IPS-NIHi7 (cell line): ENCODE data around the gene ITPKB.
"Not testable (repeated sequence)": the region's sequence is repeated elsewhere in the genome, so short reads cannot be mapped to it uniquely, and the experiment has no call there.

Experiments used
- DNase-seq: peaks from one replicate; pipeline ENCODE4 v3.0.0; 2012; ENCODE audit warnings: mixed read lengths; ENCODE audit errors: extremely low spot score

The ITPKB gene

GRCh38 chr1:226738995-226739695 lies at the start of gene ITPKB:
ITPKB (minus strand) TSS chr1:226739282; CDS start chr1:226737458, 1,824 bp downstream.
- DNase-seq = peak; percentile 22

DNA sequence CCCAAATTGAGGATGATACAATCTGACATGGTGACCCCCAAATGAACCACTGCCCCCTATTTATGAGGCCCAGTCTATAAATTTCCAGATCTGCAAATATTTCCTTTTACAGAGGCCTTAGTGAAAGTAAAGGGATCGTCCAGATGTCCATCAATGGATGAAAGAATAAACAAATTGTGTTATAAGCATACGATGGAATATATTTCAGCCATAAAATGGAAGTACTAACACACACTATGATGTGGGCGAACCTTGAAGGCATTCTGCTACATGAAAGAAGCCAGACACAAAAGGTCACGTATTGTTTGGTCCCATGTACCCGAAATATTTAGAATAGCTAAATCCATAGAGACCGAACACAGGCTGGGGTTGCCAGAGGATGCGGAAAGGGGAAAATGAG lies 48.6 kb upstream of the ITPKB start:
- DNase-seq = no peak

DNA sequence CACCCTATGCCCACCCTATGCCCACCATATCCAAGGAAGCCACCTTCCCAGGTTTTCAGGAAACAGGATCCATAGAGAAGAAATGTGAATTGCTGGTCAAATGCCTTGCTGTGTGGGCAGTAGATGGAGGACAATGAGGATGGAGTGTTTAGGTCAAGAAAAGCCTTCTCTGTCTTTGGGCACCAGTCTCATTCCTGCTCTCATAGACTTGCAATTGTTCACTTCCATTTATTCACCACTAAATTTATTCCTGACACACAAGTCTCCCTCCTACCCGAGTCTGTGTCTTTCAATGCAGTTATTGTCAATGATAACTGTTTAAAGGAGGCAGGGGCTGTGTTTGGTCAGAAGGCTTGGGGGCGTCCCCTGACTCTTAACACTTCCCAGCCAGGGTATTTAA lies 48.0 kb upstream of the ITPKB start:
- DNase-seq = no peak

DNA sequence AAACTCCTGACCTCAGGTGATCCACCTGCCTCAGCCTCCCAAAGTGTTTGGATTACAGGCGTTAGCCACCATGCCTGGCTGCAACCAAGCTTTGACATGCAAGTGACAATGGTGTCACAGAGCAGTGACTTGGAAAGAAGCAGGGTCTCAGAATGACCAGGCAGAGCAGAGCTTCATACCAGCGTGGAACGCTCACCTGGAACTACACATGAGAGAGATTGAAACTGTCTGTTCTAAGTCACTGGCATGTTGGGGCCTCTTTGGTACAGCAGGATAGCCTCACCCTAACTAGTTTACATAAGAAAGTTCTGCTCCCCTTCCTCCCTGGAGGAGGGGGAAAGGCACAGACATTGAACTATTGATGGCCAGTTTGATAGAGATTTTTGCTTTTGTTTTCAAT lies 47.5 kb upstream of the ITPKB start:
- no peak for DNase-seq

DNA sequence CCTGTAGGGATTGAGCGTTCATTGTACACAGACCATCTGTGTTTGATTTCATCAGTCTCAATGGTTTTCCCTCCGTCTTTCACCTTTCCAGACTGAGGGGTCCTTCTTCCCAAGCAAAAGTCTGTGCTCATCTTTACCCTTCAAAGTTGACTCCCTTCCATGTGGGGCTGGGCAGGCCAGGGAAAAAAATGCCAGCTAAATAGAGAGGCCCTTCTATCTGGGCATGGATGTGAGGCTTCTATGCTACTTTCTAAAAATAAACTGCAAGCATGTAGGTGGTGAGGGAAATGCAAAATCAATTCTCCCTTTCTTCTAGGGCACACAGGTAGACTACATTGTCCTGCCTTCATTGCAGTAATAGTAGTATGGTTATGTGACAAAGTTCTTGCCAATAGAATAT lies 46.7 kb upstream of the ITPKB start:
- no peak for DNase-seq

DNA sequence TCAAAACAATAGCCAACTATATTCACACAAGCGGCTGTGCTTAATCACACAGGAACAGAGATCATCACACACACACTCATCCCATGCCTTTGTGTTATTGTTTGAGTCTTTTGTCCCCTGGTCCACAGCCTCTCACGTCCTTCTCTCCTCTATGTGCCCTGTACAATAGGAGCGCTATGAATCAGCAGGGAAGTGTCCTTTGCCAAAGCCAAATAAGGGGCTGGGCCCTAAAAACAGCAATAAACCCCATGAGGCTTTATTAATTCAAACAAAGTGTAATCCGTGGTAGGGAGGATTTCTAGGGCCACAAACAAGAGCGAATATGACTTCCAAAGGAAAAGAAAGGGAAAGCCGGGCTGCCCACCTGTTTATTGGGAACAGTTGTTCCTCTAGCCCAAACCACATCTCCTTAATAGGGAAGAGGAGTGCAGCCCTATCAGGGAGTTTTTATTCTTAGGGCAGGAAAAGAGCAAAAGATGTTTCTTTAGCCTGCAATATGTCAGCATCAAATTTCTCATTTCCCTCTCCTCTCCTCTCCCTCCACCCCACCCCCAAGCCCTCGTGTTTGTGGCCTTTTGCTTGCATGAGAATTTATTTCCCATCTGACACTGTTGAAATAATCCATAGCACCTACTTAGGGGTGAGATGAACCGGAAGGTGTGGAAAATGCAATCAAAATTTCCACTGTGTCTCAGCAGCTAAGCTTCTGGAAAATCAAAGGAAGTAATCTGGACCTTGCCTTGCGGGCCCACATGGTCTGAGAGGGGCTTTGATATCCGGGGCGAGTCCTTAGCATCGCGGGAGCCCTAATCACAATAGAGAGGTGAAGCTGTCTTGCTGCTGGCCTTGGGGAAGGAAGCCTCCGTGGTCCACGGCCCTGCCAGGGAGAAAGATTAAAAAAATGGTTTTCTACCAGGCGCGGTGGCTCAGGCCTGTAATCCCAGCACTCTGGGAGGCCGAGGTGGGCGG lies 45.3 kb upstream of the ITPKB start:
- no peak for DNase-seq

DNA sequence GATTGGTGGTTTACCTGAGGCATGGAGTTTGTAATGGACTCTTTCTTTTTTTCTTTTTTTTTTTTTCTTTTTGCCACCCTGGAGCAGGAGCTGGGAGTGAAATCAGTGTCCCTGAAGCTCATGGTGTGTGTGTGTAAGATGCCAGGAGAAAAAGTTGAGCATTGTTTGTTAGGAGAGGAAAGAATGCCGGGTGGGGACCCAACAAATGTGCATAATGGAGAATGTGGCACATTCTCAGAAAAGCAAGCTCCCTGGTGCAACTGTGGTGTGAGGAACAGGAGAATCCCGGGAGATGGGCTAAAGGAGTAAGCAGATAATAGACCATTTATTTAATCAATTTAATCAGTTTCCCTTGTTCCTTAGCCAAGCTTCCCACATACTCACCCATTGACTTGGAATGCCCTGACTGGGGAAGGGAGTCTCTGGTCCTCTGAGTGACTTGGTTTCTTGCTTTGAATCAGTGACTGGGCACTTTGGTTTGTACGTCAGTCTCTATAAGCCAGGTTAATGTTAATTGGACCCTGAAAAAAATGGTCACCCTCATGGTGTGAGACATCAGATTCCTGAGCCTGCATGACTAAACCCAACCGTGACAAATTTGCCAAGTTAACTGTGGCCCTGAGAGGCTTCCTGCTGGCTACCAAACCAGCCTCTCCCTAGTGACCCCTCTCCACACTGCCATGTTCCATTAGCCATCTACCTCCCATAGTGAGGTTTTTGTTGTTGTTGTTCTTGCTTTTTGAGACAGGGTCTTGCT lies 43.9 kb upstream of the ITPKB start:
- no peak for DNase-seq

GRCh38 chr1:226781937-226782609 lies 43.0 kb upstream of the ITPKB start:
- DNase-seq = no peak

- no peak for DNase-seq
Measured at GRCh38 chr1:226779561-226779960, 40.5 kb upstream of the ITPKB start.

DNA sequence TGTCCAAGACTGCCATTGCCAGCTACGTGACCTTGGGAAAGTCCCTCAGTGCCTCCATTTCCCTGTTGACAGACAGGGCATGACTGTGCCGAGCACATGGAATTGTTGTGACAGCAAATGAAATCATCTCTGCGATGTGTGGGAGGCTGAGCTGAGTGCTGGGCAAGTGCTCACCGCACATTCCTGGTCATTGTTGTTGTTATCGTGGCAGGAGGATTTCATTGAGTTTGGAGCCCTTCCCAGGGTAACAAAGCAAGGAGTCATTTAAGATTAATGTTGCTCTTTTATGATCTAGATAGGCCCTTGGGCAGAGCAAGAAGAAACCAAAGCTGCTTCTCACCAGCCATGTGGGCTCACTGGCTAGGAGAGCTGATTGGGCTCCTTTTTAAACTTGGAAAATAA lies 39.6 kb upstream of the ITPKB start:
- no peak for DNase-seq

- no peak for DNase-seq
Measured at GRCh38 chr1:226776975-226777374, 37.9 kb upstream of the ITPKB start.

DNA sequence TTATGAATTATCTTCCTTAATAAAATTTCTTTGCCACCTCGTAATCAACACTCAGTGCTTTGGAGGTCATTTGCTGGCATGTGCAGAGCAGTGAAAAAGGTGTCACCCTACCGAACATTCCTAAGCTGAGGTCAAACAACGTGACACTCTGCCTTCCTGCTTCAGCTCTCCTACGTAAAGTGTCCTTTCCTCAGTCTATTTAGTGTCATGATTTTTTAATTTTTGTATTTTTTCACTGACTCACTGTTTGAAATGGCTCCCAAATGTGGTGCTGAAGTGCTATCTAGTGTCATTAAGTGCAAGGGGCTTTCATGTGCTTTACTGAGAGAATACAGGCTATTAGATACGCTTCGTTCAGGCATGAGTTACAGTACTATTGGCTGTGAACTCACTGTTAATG lies 37.0 kb upstream of the ITPKB start:
- no peak for DNase-seq

DNA sequence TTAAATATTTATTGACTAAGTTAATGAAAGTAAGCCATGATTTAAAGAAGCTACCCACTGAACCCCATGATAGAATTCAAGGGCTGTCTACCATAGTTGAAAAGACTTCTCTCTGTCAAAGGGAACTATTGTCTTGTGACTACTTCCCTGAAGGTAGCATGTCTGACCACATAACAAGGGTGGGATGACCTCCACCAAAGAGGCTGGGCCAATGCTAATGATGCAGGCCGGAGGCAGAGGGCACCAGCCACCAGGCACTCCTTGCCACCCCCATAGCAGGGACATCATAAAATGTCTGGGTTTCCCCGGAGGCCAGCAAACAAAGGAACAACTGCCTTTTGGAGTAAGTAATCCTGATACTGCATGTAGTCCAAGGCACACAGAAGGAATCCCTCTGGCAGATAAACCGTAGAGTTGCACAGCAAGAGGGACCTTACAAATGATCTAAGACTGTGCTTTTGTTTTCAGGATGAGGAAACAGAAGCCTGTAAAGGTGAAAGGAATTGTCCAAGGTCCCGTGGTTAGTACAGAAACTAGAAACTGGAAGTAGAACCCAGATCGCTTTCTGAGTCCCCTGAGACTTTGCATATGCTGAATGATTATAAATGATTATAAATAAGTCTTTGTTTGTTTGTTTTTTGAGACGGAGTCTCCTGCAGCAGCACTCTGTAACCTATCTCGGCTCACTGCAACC lies 33.5 kb upstream of the ITPKB start:
- no peak for DNase-seq

- DNase-seq = not testable (repeated sequence)
Measured at GRCh38 chr1:226767170-226767569, 28.1 kb upstream of the ITPKB start.

DNA sequence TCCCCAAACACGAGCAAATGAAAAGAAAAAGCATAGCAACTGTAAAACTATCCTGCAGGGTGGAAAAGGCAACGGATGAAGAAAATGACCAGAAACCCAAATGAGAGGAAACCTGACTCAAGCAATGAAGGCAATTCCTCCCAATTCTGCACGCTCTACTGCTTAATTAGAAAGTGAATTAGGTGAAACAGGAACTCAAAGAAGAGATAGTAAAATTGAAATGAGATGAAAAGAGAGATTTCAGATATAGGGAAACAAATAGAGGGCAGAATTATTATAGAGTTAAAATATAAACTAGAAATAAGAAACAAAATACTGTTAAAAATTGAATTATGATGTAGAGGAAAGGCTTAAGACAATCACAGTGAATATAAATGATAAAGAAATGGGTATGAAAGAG lies 27.5 kb upstream of the ITPKB start:
- no peak for DNase-seq

GRCh38 chr1:226764533-226764932 lies 25.5 kb upstream of the ITPKB start:
- no peak for DNase-seq

- peak; percentile 92 for DNase-seq
Measured at GRCh38 chr1:226763905-226764264, 24.8 kb upstream of the ITPKB start.

GRCh38 chr1:226762988-226763904 lies 24.2 kb upstream of the ITPKB start:
- no peak for DNase-seq

DNA sequence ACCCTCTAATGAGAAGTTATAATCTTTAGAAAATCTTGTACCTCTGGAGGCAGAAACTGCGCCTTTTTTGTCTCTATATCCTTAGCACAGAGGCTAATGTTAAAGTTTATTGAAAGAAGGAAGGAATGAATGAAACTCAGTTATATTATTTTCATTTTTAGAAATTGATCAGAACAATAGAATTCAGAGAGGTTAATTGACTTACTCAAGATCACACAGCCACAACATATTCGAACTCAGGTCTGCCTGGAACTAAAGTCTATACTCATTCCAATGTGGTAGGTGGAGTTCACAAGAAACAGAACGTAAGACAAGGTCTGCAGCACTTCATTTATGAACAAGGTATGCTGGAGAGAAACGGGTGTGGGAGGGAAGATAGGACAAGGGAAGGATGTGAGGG lies 23.0 kb upstream of the ITPKB start:
- no peak for DNase-seq

DNA sequence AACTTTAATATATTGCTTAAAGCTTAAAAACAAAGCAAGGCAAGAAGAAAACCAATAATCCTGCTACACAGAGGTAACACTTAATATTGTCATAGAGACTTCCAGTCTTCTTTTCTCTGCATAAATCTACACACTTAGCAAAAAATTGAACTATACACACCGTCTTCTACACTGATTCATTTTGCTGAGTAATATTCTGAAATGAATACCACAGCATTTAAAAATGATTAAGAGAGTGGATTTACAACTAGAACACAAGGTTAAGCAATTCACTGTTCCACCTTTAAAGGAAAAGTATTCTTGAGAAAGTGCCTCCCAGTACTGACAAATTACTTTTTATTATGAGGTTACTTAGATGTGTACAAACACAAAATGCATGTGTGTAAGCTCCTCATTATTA lies 22.2 kb upstream of the ITPKB start:
- no peak for DNase-seq
